GM12878 (cell line): ENCODE results near the gene SOX30. TPM values are rescaled to one million over a fixed set of nuclear protein-coding genes. Genes with fewer than 3 reads are reported as not detected.

ENCODE experiments used
- ATAC-seq: fragments of 200-7000 bp; cut with Tn5 transposase; 3 replicates; pipeline ENCODE4 v1.9.1; 2020; ENCODE audit warnings: mild to moderate bottlenecking, moderate library complexity
- BruUV-seq: library from RNA; stranded (reverse); fragments of 400-500 nt; replicated peaks from 2 replicates; lab custom pipeline; 2021; lab: Mats Ljungman, UMichigan
- CTCF ChIA-PET: fragments of 300-600 bp; sonication (Branson Sonifier 250); formaldehyde crosslinking; extraction: SDS; loops from one replicate; lab custom pipeline; 2021; ENCODE audit warnings: inconsistent platforms; lab: Yijun Ruan, JAX
- POLR2A ChIA-PET: fragments of 350-600 bp; formaldehyde crosslinking; extraction: SDS; loops from one replicate; lab custom pipeline; 2021; ENCODE audit warnings: inconsistent platforms; lab: Charles Lee
- RAD21 ChIA-PET: fragments of 300-600 bp; sonication (Branson Sonifier 250); formaldehyde crosslinking; loops from one replicate; lab custom pipeline; 2023; ENCODE audit warnings: antibody characterized with exemption; ENCODE audit not compliant: unreplicated experiment; lab: Charles Lee
- SMC1A ChIA-PET: fragments of 300-600 bp; sonication (Branson Sonifier 250); formaldehyde crosslinking; loops from one replicate; lab custom pipeline; 2023; ENCODE audit not compliant: unreplicated experiment, uncharacterized antibody; lab: Charles Lee
- DNase-seq: peaks from one replicate; pipeline ENCODE4 v3.0.0-alpha.2; 2011; ENCODE audit warnings: low read depth, low spot score
- FAIRE-seq: peaks from 3 replicates; lab custom pipeline; 2011; peaks lifted over from hg19 to GRCh38; lab: Jason Lieb, UNC
- H2AFZ ChIP-seq: 2 replicates; pipeline ENCODE4 v1.6.0; 2011; ENCODE audit warnings: low read depth, low read length, control low read depth; ENCODE audit not compliant: control insufficient read depth
- H3K27ac ChIP-seq: 2 replicates; pipeline ENCODE4 v1.5.1; 2011; ENCODE audit warnings: control low read depth; ENCODE audit not compliant: control insufficient read depth, insufficient read depth
- H3K27me3 ChIP-seq, 2 experiments: replicated peaks in 1 of 2; 2 replicates each; pipeline versions ENCODE4 v1.6.0 to v1.6.1; 2011; ENCODE audit warnings: low read length in 1 of 2; ENCODE audit not compliant: control insufficient read depth in 2 of 2, insufficient read depth in 2 of 2
- H3K36me3 ChIP-seq, 2 experiments: 2 replicates each; pipeline ENCODE4 v1.5.1; 2011; ENCODE audit warnings: low read length in 1 of 2; ENCODE audit not compliant: control insufficient read depth in 2 of 2, insufficient read depth in 2 of 2
- H3K4me1 ChIP-seq: 2 replicates; pipeline ENCODE4 v1.6.1; 2011; ENCODE audit warnings: mild to moderate bottlenecking, low read length, moderate library complexity, mixed read lengths; ENCODE audit not compliant: control insufficient read depth, insufficient read depth
- H3K4me2 ChIP-seq: 2 replicates; pipeline ENCODE4 v1.6.0; 2011; ENCODE audit warnings: control low read depth; ENCODE audit not compliant: control insufficient read depth, insufficient read depth
- H3K4me3 ChIP-seq: fragments of 200-600 bp; sonication (generic); 2 replicates; pipeline ENCODE4 v1.5.1; 2016
- H3K79me2 ChIP-seq: 2 replicates; pipeline ENCODE4 v1.6.0; 2011; ENCODE audit warnings: low read length; ENCODE audit not compliant: control insufficient read depth, insufficient read depth
- H3K9ac ChIP-seq: 2 replicates; pipeline ENCODE4 v1.8.0; 2011; ENCODE audit warnings: low read length, control low read depth, mixed read lengths; ENCODE audit not compliant: control insufficient read depth, insufficient read depth
- H3K9me3 ChIP-seq: replicated peaks from 3 replicates; pipeline ENCODE4 v1.5.1; 2011; ENCODE audit warnings: mild to moderate bottlenecking, low read length; ENCODE audit not compliant: control insufficient read depth, insufficient read depth
- H4K20me1 ChIP-seq: 2 replicates; pipeline ENCODE4 v1.6.0; 2011; ENCODE audit not compliant: control insufficient read depth, insufficient read depth
- CBX3 ChIP-seq: fragments of 200-600 bp; sonication (generic); IDR thresholded peaks from 2 replicates; pipeline ENCODE4 v1.6.1; 2016; ENCODE audit warnings: low read depth, borderline replicate concordance
- FOS ChIP-seq: IDR thresholded peaks from 3 replicates; pipeline ENCODE4 v1.6.1; 2011; ENCODE audit warnings: borderline replicate concordance; ENCODE audit not compliant: insufficient read length; ENCODE audit errors: extremely low read depth
- GATAD2B ChIP-seq: fragments of 450-650 bp; conservative IDR thresholded peaks from 2 replicates; pipeline ENCODE4 v1.6.1; 2017; ENCODE audit warnings: low read depth, mild to moderate bottlenecking, moderate library complexity
- IKZF1 ChIP-seq: fragments of 450-650 bp; conservative IDR thresholded peaks from 2 replicates; pipeline ENCODE4 v1.6.1; 2017; ENCODE audit warnings: antibody characterized with exemption, mild to moderate bottlenecking
- LARP7 ChIP-seq: fragments of 450-650 bp; IDR thresholded peaks from 2 replicates; pipeline ENCODE4 v1.6.1; 2017; ENCODE audit warnings: mild to moderate bottlenecking
- WGBS: methylation state at CpG from one replicate; pipeline ENCODE4 v1.1.6; 2016; ENCODE audit warnings: low lambda C conversion rate; ENCODE audit not compliant: insufficient replicate concordance, insufficient coverage; ENCODE audit errors: missing lambda C conversion rate; 5-methylcytosine and 5-hydroxymethylcytosine counted together
- in situ Hi-C: fragments of 300-500 bp; cut with MboI; formaldehyde crosslinking; loops from 9 replicates; pipeline ENCODE4 v1.14.3; 2018; ENCODE audit warnings: mixed read lengths
- intact Hi-C: fragments of 100-400 bp; cut with micrococcal nuclease; formaldehyde crosslinking; loops from one replicate; pipeline ENCODE4 v1.14.2; 2022; ENCODE audit not compliant: unreplicated experiment
- polyA plus RNA-seq, 11 experiments: library from polyadenylated mRNA; depleted of rRNA in 4 of 11; unstranded in 6 of 11; stranded (reverse) in 5 of 11; fragments of >200 nt; fragmentation: Nextera tagmentation in 4 of 11; fragmentation: Illumina TruSeq in 1 of 11; extraction: Ambion mirVana in 4 of 11; extraction: Trizol in 1 of 11; gene quantifications; 1 replicate in 1 of 11; 2 replicates in 10 of 11; pipeline versions ENCODE4 v1.2.1 to v1.2.3, GENCODE V29; 2011 to 2016; ENCODE audit warnings: inconsistent platforms in 2 of 11, missing spikeins in 2 of 11, low read depth in 1 of 11
- total RNA-seq, 4 experiments: library from RNA; depleted of rRNA in 3 of 4; stranded (reverse); fragments of >200 nt in 3 of 4; fragmentation: Illumina TruSeq in 1 of 4; extraction: Trizol in 1 of 4; gene quantifications; 2 replicates each; pipeline versions ENCODE4 v1.2.1 to v1.2.3, GENCODE V29; 2013 to 2021
- TF ChIP-seq, protein P1 (sequence below): IDR thresholded peaks from 2 replicates; pipeline ENCODE4 v1.6.1; 2012; ENCODE audit warnings: low read depth, low read length, improper control_type of control experiment
- TF ChIP-seq, protein P2 (sequence below): IDR thresholded peaks from 2 replicates; pipeline ENCODE4 v1.6.1; 2012; ENCODE audit warnings: mild to moderate bottlenecking, low read depth, low read length
- TF ChIP-seq, protein P3 (sequence below): fragments of 450-650 bp; conservative IDR thresholded peaks from 2 replicates; pipeline ENCODE4 v1.6.1; 2017; ENCODE audit warnings: mild to moderate bottlenecking, moderate library complexity

SOX30 gene
- total and polyA plus RNA-seq, 10 of the 15 experiments (the other 5 are each of a cell fraction or from before 2014, with no cell fraction given), result 0.06 to 0.32 (median 0.10) TPM; not detected in 2

DNA sequence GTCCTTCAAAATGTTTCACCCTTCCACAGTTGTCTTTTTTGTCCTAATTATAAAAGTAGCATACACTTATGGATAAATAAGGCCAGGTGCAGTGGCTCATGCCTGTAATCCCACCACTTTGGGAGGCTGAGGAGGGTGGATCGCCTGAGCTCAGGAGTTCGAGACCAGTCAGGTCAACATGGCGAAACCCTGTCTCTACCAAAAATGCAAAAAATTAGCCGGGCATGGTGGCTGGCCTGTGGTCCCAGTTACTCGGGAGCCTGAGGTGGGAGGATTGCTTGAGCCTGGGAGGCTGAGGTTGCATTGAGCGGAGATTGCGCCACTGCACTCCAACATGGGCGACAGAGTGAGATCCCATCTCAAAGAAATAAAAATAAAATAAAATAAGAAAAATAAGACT is 20.7 kb upstream of the SOX30 start (continued):
- TF ChIP-seq CBX3 (no peak), FOS (no peak)
- TF ChIP-seq, protein P1, sequence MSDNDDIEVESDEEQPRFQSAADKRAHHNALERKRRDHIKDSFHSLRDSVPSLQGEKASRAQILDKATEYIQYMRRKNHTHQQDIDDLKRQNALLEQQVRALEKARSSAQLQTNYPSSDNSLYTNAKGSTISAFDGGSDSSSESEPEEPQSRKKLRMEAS, result no peak
- TF ChIP-seq, protein P2, sequence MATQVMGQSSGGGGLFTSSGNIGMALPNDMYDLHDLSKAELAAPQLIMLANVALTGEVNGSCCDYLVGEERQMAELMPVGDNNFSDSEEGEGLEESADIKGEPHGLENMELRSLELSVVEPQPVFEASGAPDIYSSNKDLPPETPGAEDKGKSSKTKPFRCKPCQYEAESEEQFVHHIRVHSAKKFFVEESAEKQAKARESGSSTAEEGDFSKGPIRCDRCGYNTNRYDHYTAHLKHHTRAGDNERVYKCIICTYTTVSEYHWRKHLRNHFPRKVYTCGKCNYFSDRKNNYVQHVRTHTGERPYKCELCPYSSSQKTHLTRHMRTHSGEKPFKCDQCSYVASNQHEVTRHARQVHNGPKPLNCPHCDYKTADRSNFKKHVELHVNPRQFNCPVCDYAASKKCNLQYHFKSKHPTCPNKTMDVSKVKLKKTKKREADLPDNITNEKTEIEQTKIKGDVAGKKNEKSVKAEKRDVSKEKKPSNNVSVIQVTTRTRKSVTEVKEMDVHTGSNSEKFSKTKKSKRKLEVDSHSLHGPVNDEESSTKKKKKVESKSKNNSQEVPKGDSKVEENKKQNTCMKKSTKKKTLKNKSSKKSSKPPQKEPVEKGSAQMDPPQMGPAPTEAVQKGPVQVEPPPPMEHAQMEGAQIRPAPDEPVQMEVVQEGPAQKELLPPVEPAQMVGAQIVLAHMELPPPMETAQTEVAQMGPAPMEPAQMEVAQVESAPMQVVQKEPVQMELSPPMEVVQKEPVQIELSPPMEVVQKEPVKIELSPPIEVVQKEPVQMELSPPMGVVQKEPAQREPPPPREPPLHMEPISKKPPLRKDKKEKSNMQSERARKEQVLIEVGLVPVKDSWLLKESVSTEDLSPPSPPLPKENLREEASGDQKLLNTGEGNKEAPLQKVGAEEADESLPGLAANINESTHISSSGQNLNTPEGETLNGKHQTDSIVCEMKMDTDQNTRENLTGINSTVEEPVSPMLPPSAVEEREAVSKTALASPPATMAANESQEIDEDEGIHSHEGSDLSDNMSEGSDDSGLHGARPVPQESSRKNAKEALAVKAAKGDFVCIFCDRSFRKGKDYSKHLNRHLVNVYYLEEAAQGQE, result no peak

DNA sequence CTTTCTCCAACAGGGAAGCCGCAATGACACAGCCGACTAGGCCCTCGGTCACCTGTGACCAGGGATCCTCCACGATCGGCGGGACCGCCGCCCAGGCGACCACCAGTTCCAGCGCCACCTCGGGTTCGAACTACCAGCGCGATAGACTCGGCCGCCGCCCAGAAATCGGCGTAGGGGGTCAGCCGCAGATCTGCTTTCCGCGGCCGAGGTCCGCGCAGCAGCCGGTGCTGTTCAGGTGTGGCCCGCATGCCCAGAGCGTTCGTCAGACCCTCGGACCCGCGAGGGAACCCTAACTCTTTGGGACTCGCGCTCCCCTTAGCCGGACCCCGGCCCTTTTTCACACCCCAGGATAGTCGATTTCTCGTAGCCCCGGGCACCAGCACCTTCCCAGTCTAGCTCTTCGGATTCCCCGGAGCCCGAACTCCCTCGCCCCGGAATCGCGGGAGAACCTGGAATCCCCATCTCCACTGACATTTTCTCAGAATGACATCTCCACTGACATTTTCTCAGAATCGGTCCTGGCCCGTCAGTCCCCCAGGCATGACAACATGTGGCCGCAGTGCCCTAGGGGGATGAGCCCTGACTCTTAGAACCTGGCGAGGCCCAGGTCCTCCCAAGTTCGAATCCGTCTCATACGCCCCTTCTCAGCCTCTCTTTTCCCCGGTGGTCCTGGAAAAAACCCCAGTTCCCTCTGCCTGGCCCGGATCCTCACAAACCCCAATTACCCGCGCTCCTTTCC is 19.5 kb upstream of the SOX30 start:
- H3K27me3 ChIP-seq, result no peaks in the 10 kb centered on the region; a peak in 3 of 4 replicates
- SMC1A ChIA-PET, result interaction anchor here (0.8 to 4.0 kb wide), 5 partner anchors 58 to 240 kb away, joined by 3 to 40 read pairs (median 6); partner anchors contain the start of gene LSM11
- in situ Hi-C loops (loop anchor here (5.0 kb wide), 1 partner anchor 71 kb away; the partner anchor contains the start of gene LSM11), intact Hi-C loops (loop anchor here (5.0 kb wide), 1 partner anchor 99 kb away; no protein-coding TSS in a partner anchor)
- 34% methylated on average over 51 of the region's 57 CpGs for WGBS
- peak; percentile 3; the same call in 2 of the 3 replicates for ATAC-seq
- no peak overlapping the region for H3K27ac ChIP-seq
- CTCF ChIA-PET, result interaction anchor here (1.0 to 8.0 kb wide), 5 partner anchors 10 to 188 kb away, joined by 3 to 95 read pairs (median 10); partner anchors contain the start of genes LSM11 and THG1L
- H3K9me3 ChIP-seq, result no peaks in the 10 kb centered on the region
- H3K4me1 ChIP-seq, result peaks cover 5% of the 10 kb centered on the region
- RAD21 ChIA-PET, result interaction anchor here (1.2 kb wide), 1 partner anchor 59 kb away, joined by 3 read pairs; no protein-coding TSS in a partner anchor
- H3K79me2 ChIP-seq, result no peaks in the 10 kb centered on the region
- no TSS peak for BruUV-seq
- peak overlapping the region; percentile 73 for H3K4me2 ChIP-seq
- no peaks in the 10 kb centered on the region for H3K36me3 ChIP-seq
- H4K20me1 ChIP-seq, result no peaks in the 10 kb centered on the region
- peak overlapping the region; percentile 78 for H2AFZ ChIP-seq
- no peak for FAIRE-seq
- DNase-seq, result no peak
- POLR2A ChIA-PET, result no interaction called here
- H3K4me3 ChIP-seq, result peak overlapping the region; percentile 68
- TF ChIP-seq GATAD2B, result peak; percentile 38; the same call in 1 of the 2 replicates
- peak; percentile 45; the same call in 1 of the 2 replicates for TF ChIP-seq LARP7
- TF ChIP-seq, protein P3, sequence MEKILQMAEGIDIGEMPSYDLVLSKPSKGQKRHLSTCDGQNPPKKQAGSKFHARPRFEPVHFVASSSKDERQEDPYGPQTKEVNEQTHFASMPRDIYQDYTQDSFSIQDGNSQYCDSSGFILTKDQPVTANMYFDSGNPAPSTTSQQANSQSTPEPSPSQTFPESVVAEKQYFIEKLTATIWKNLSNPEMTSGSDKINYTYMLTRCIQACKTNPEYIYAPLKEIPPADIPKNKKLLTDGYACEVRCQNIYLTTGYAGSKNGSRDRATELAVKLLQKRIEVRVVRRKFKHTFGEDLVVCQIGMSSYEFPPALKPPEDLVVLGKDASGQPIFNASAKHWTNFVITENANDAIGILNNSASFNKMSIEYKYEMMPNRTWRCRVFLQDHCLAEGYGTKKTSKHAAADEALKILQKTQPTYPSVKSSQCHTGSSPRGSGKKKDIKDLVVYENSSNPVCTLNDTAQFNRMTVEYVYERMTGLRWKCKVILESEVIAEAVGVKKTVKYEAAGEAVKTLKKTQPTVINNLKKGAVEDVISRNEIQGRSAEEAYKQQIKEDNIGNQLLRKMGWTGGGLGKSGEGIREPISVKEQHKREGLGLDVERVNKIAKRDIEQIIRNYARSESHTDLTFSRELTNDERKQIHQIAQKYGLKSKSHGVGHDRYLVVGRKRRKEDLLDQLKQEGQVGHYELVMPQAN, result no peak
- 0 out of 2 replicates have a peak, but pooled peaks have one; percentile 12 for TF ChIP-seq IKZF1
- H3K9ac ChIP-seq, result no peak overlapping the region; the same call in 1 of the 2 replicates
